H1 (cell line): Measurements from ENCODE around the gene RAP1GAP. TPM values are rescaled to one million over a fixed set of nuclear protein-coding genes. Genes with fewer than 3 reads are reported as not detected.

ENCODE experiments used
- CTCF ChIA-PET: fragments of 300-600 bp; sonication (Branson Sonifier 250); formaldehyde crosslinking; loops from one replicate; lab custom pipeline; 2021; ENCODE audit not compliant: partially characterized antibody; lab: Charles Lee
- POLR2A ChIA-PET: fragments of 300-600 bp; sonication (Branson Sonifier 250); formaldehyde crosslinking; loops from one replicate; lab custom pipeline; 2021; ENCODE audit warnings: inconsistent platforms; ENCODE audit not compliant: partially characterized antibody; lab: Charles Lee
- DNase-seq, 2 experiments: peaks; one replicate each; pipeline versions ENCODE4 v3.0.0 to v3.0.0-alpha.2; 2010 to 2022; ENCODE audit warnings: low spot score in 2 of 2, low read depth in 1 of 2, mixed read lengths in 1 of 2
- FAIRE-seq: peaks from 2 replicates; lab custom pipeline; 2011; peaks lifted over from hg19 to GRCh38; lab: Jason Lieb, UNC
- H2AFZ ChIP-seq: 2 replicates; pipeline ENCODE4 v1.8.1; 2012; ENCODE audit warnings: low read length, inconsistent platforms
- H2AK5ac ChIP-seq: 2 replicates; pipeline ENCODE4 v1.6.1; 2013; ENCODE audit warnings: low read depth, low read length
- H2BK120ac ChIP-seq: replicated peaks from 2 replicates; pipeline ENCODE3; 2013; ENCODE audit warnings: low read depth, low read length, inconsistent platforms
- H2BK12ac ChIP-seq: 2 replicates; pipeline ENCODE4 v1.6.1; 2013; ENCODE audit warnings: low read depth, low read length
- H2BK15ac ChIP-seq: 2 replicates; pipeline ENCODE4 v1.6.1; 2013; ENCODE audit warnings: low read length
- H2BK20ac ChIP-seq: 2 replicates; pipeline ENCODE4 v1.6.1; 2013; ENCODE audit warnings: low read length
- H2BK5ac ChIP-seq: 2 replicates; pipeline ENCODE4 v1.6.1; 2013; ENCODE audit warnings: low read depth, low read length
- H3K14ac ChIP-seq: 2 replicates; pipeline ENCODE4 v1.6.1; 2013; ENCODE audit warnings: inconsistent platforms; ENCODE audit not compliant: insufficient read length
- H3K18ac ChIP-seq: 2 replicates; pipeline ENCODE4 v1.6.1; 2013; ENCODE audit warnings: low read length; ENCODE audit errors: extremely low read depth
- H3K23ac ChIP-seq: 2 replicates; pipeline ENCODE4 v1.6.1; 2013; ENCODE audit warnings: inconsistent platforms; ENCODE audit not compliant: insufficient read length
- H3K23me2 ChIP-seq: 2 replicates; pipeline ENCODE4 v1.6.1; 2013; ENCODE audit warnings: low read depth, low read length
- H3K27ac ChIP-seq: 2 replicates; pipeline ENCODE4 v1.6.1; 2011; ENCODE audit warnings: low read depth, low read length, inconsistent platforms
- H3K27me3 ChIP-seq, 4 experiments: replicated peaks in 1 of 4; 1 replicate in 1 of 4; 2 replicates in 3 of 4; pipeline versions ENCODE4 v1.6.1 to v1.8.1; 2011 to 2013; ENCODE audit warnings: low read length in 3 of 4, mild to moderate bottlenecking in 3 of 4, inconsistent platforms in 2 of 4, mixed read lengths in 2 of 4, moderate library complexity in 1 of 4; ENCODE audit not compliant: control insufficient read depth in 3 of 4, insufficient read depth in 3 of 4; ENCODE audit errors: extremely low read depth in 1 of 4
- H3K36me3 ChIP-seq, 4 experiments: 2 replicates each; pipeline versions ENCODE4 v1.6.1 to v1.8.1; 2011 to 2013; ENCODE audit warnings: mild to moderate bottlenecking in 4 of 4, low read length in 3 of 4, moderate library complexity in 2 of 4, control low read depth in 1 of 4, inconsistent platforms in 1 of 4; ENCODE audit not compliant: insufficient read depth in 4 of 4, control insufficient read depth in 2 of 4
- H3K4ac ChIP-seq: replicated peaks from 2 replicates; pipeline ENCODE3; 2013; ENCODE audit warnings: low read length, low read depth, mixed read lengths, inconsistent platforms; ENCODE audit not compliant: insufficient read length
- H3K4me1 ChIP-seq, 4 experiments: replicated peaks in 1 of 4; 1 replicate in 1 of 4; 2 replicates in 3 of 4; pipeline versions ENCODE4 v1.6.1 to v1.8.1; 2011 to 2013; ENCODE audit warnings: low read length in 3 of 4, inconsistent platforms in 2 of 4, mixed read lengths in 1 of 4; ENCODE audit not compliant: insufficient read depth in 4 of 4, control insufficient read depth in 3 of 4
- H3K4me2 ChIP-seq, 2 experiments: 2 replicates each; pipeline versions ENCODE4 v1.6.1 to v1.8.1; 2011 to 2013; ENCODE audit warnings: low read depth in 2 of 2, low read length in 2 of 2, control low read depth in 1 of 2, inconsistent platforms in 1 of 2, mild to moderate bottlenecking in 1 of 2; ENCODE audit not compliant: insufficient read depth in 1 of 2
- H3K4me3 ChIP-seq, 4 experiments: fragments of 200-600, 300-600 bp in 1 of 4; sonication (generic), shearing (Covaris generic), sonication (Bioruptor Twin) in 1 of 4; 2 replicates each; pipeline versions ENCODE4 v1.5.1 to v1.8.1; 2011 to 2016; ENCODE audit warnings: low read length in 4 of 4, low read depth in 3 of 4, control low read depth in 2 of 4, inconsistent platforms in 2 of 4, mild to moderate bottlenecking in 2 of 4, mixed read lengths in 1 of 4, moderate library complexity in 1 of 4; ENCODE audit not compliant: insufficient read depth in 2 of 4; ENCODE audit errors: extremely low read depth in 1 of 4
- H3K56ac ChIP-seq: replicated peaks from 2 replicates; pipeline ENCODE3; 2013; ENCODE audit warnings: low read depth, mild to moderate bottlenecking, mixed read lengths, low read length, inconsistent platforms; ENCODE audit not compliant: insufficient read length
- H3K79me1 ChIP-seq: 2 replicates; pipeline ENCODE4 v1.6.1; 2013; ENCODE audit warnings: low read depth, low read length, control low read depth
- H3K79me2 ChIP-seq, 2 experiments: 2 replicates each; pipeline versions ENCODE4 v1.6.1 to v1.8.1; 2012 to 2013; ENCODE audit warnings: low read length in 2 of 2, mild to moderate bottlenecking in 2 of 2, inconsistent platforms in 1 of 2; ENCODE audit not compliant: insufficient read depth in 2 of 2, control insufficient read depth in 1 of 2
- H3K9ac ChIP-seq, 4 experiments: replicated peaks in 1 of 4; 1 replicate in 1 of 4; 2 replicates in 3 of 4; pipeline versions ENCODE4 v1.6.1 to v1.8.1; 2011 to 2013; ENCODE audit warnings: low read depth in 3 of 4, low read length in 3 of 4, control low read depth in 2 of 4, mild to moderate bottlenecking in 2 of 4, moderate library complexity in 2 of 4, inconsistent platforms in 1 of 4; ENCODE audit errors: extremely low read depth in 1 of 4
- H3K9me3 ChIP-seq, 2 experiments: 2 replicates each; pipeline versions ENCODE4 v1.6.1 to v1.8.1; 2012 to 2013; ENCODE audit warnings: mild to moderate bottlenecking in 2 of 2, moderate library complexity in 2 of 2, control low read depth in 1 of 2, inconsistent platforms in 1 of 2, low read depth in 1 of 2, low read length in 1 of 2, mixed read lengths in 1 of 2; ENCODE audit not compliant: insufficient read depth in 2 of 2
- H4K20me1 ChIP-seq, 2 experiments: replicated peaks in 1 of 2; 2 replicates each; pipeline versions ENCODE3 to v1.8.1; 2011 to 2013; ENCODE audit warnings: inconsistent platforms in 2 of 2, low read length in 2 of 2, mild to moderate bottlenecking in 1 of 2; ENCODE audit not compliant: insufficient read depth in 2 of 2, control insufficient read depth in 1 of 2
- H4K5ac ChIP-seq: 2 replicates; pipeline ENCODE4 v1.6.1; 2013; ENCODE audit warnings: low read length, low read depth, mixed read lengths, inconsistent platforms; ENCODE audit not compliant: insufficient read length
- H4K8ac ChIP-seq: 2 replicates; pipeline ENCODE4 v1.8.0; 2013; ENCODE audit warnings: mild to moderate bottlenecking, moderate library complexity, low read length, inconsistent platforms; ENCODE audit not compliant: insufficient read depth; ENCODE audit errors: extremely low read depth
- H4K91ac ChIP-seq: replicated peaks from 2 replicates; pipeline ENCODE3; 2013; ENCODE audit warnings: low read length, mixed read lengths, inconsistent platforms; ENCODE audit not compliant: insufficient read length
- WGBS, 2 experiments: shearing (Covaris generic) in 1 of 2; methylation state at CpG; one replicate each; pipeline versions ENCODE4 v1.1.6 to v1.1.7; 2013 to 2015; ENCODE audit warnings: low lambda C conversion rate in 2 of 2, mixed read lengths in 2 of 2, inconsistent platforms in 1 of 2, low coverage in 1 of 2, missing lambda C conversion rate in 1 of 2; ENCODE audit not compliant: insufficient replicate concordance in 2 of 2, insufficient coverage in 1 of 2, insufficient read length in 1 of 2; ENCODE audit errors: extremely low coverage in 1 of 2, missing lambda C conversion rate in 1 of 2; 5-methylcytosine and 5-hydroxymethylcytosine counted together
- polyA plus RNA-seq, 7 experiments: library from polyadenylated mRNA; depleted of rRNA in 3 of 7; stranded (reverse) in 5 of 7; unstranded in 2 of 7; fragments of >200 nt in 5 of 7; fragments of 200-250 nt in 2 of 7; gene quantifications; 1 replicate in 5 of 7; 2 replicates in 1 of 7; 4 replicates in 1 of 7; pipeline versions ENCODE4 v1.2.1 to v1.2.3, GENCODE V29; 2011 to 2013; ENCODE audit warnings: missing spikeins in 2 of 7, mixed read lengths in 2 of 7
- total RNA-seq: library from RNA; stranded (reverse); fragmentation: NEBNext Ultra II Directional; extraction: Animal tissue kit (Norgen Biotek cat#: 25700); gene quantifications from 2 replicates; pipeline ENCODE4 v1.2.1, GENCODE V29; 2021
- TF ChIP-seq, protein P1 (sequence below): IDR thresholded peaks from 2 replicates; pipeline ENCODE4 v1.6.1; 2011; ENCODE audit warnings: low read length, improper control_type of control experiment

Gene RAP1GAP
- total and polyA plus RNA-seq, 2 of the 8 experiments (the other 6 are each of a cell fraction or from before 2014, with no cell fraction given) = 8.4 TPM

DNA sequence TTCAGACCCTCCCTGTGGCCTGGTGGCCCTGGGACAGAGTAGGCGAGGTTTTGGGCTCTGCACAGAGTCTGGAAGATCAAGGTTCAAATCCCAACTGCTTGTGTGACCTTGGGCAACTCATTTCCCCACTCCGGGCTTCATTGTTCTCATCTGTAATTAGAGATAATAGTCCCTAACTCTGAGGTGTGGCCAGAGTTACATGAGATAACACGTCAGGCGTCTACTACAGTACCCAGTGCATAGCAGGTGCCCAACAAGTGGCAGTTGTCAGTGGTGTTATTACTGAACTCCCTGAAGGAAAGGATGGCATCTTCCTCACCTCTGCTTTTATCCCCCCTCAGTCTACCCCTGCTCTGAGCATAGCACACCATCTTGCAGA is 20.8 kb downstream of the RAP1GAP start:
- Histone ChIP-seq H3K4me1 (peaks cover 0 to 15% (median 9%) of the 10 kb centered on the region in 4 experiments; a peak in 6 of 7 replicates), H3K56ac (no peak overlapping the region), H2BK20ac (no peak overlapping the region), H2BK15ac (no peak overlapping the region), H4K8ac (no peak overlapping the region), H2AK5ac (no peak overlapping the region), H3K23me2 (peaks cover 7% of the 10 kb centered on the region; the same call in 1 of the 2 replicates), H4K91ac (no peak overlapping the region), H3K79me1 (no peaks in the 10 kb centered on the region; the same call in 1 of the 2 replicates), H3K4me3 (no peak overlapping the region), H3K27ac (no peak overlapping the region), H3K79me2 (no peaks in the 10 kb centered on the region), H2BK12ac (no peak overlapping the region), H2BK120ac (no peak overlapping the region), H4K5ac (no peak overlapping the region), H2AFZ (no peak overlapping the region), H3K9me3 (no peaks in the 10 kb centered on the region), H3K4me2 (no peak overlapping the region), H4K20me1 (peaks cover 0 to 2% of the 10 kb centered on the region in 2 experiments), H2BK5ac (no peak overlapping the region), H3K14ac (no peak overlapping the region), H3K27me3 (peaks cover 0 to 16% (median 8%) of the 10 kb centered on the region in 4 experiments; a peak in 3 of 7 replicates), H3K36me3 (no peaks in the 10 kb centered on the region; a peak in 1 of 8 replicates), H3K23ac (no peak overlapping the region), H3K4ac (no peak overlapping the region), H3K9ac (no peak overlapping the region), H3K18ac (no peak overlapping the region)
- DNase-seq = no peak
- FAIRE-seq = no peak
- WGBS, 2 experiments = 69% methylated on average over 4 of the region's 4 CpGs; no CpG with 5 or more reads in 1 of the 2 experiments
- ChIA-PET CTCF (interaction anchor here (3.1 kb wide), 1 partner anchor 10 kb away, joined by 11 read pairs; no protein-coding TSS in a partner anchor), POLR2A (no interaction called here)
- TF ChIP-seq, protein P1, sequence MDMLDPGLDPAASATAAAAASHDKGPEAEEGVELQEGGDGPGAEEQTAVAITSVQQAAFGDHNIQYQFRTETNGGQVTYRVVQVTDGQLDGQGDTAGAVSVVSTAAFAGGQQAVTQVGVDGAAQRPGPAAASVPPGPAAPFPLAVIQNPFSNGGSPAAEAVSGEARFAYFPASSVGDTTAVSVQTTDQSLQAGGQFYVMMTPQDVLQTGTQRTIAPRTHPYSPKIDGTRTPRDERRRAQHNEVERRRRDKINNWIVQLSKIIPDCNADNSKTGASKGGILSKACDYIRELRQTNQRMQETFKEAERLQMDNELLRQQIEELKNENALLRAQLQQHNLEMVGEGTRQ = no peak
